K562 (cell line): ENCODE measurements around the gene CNGA4. TPM values are rescaled to one million over a fixed set of nuclear protein-coding genes. Genes with fewer than 3 reads are reported as not detected.

Source experiments
- ARID3B ChIP-seq: fragments of 250-450 bp; sonication (Bioruptor Pico); IDR thresholded peaks from 2 replicates; pipeline ENCODE4 v1.4.0; 2020; ENCODE audit warnings: borderline replicate concordance
- DEAF1 ChIP-seq: fragments of 450-650 bp; formaldehyde crosslinking; IDR thresholded peaks from 2 replicates; pipeline ENCODE4 v1.4.0; 2020; ENCODE audit warnings: mild to moderate bottlenecking, moderate library complexity
- FOXM1 ChIP-seq, 2 experiments: fragments of 450-650 bp in 1 of 2; sonication (generic) in 1 of 2; formaldehyde crosslinking in 1 of 2; IDR thresholded peaks; 2 replicates each; pipeline versions ENCODE4 v1.6.1 to v1.9.0; 2017 to 2022; ENCODE audit warnings: low read depth in 2 of 2, mild to moderate bottlenecking in 2 of 2, missing genetic modification reagents in 1 of 2, moderate library complexity in 1 of 2
- HDAC8 ChIP-seq: fragments of 450-650 bp; IDR thresholded peaks from 2 replicates; pipeline ENCODE4 v1.6.1; 2016; ENCODE audit warnings: mild to moderate bottlenecking, missing genetic modification characterization, moderate library complexity, missing compliant biosample characterization
- ILF3 ChIP-seq: fragments of 450-650 bp; IDR thresholded peaks from 2 replicates; pipeline ENCODE4 v1.6.1; 2018; ENCODE audit warnings: antibody characterized with exemption, mild to moderate bottlenecking, moderate library complexity, borderline replicate concordance
- MECOM ChIP-seq: fragments of 250-450 bp; sonication (Bioruptor Pico); IDR thresholded peaks from 2 replicates; pipeline ENCODE4 v1.8.0; 2022; ENCODE audit warnings: inconsistent platforms
- MXI1 ChIP-seq: IDR thresholded peaks from 2 replicates; pipeline ENCODE4 v1.6.1; 2011; ENCODE audit warnings: low read depth, mild to moderate bottlenecking, improper control_type of control experiment, low read length
- NFIX ChIP-seq: fragments of 250-450 bp; sonication (Bioruptor Pico); IDR thresholded peaks from 2 replicates; pipeline ENCODE4 v1.4.0; 2020; ENCODE audit warnings: low read depth, mild to moderate bottlenecking, moderate library complexity
- PCBP2 ChIP-seq: fragments of 200-400 bp; formaldehyde crosslinking; IDR thresholded peaks from 2 replicates; pipeline ENCODE4 v1.6.1; 2018; ENCODE audit warnings: low read length, low read depth, mild to moderate bottlenecking, moderate library complexity; ENCODE audit not compliant: poor library complexity, severe bottlenecking
- PHF20 ChIP-seq: fragments of 450-650 bp; IDR thresholded peaks from 2 replicates; pipeline ENCODE4 v1.6.1; 2018; ENCODE audit not compliant: partially characterized antibody
- RBM17 ChIP-seq: fragments of 200-400 bp; formaldehyde crosslinking; IDR thresholded peaks from 2 replicates; pipeline ENCODE4 v1.6.1; 2017; ENCODE audit warnings: low read depth, mild to moderate bottlenecking, low read length, borderline replicate concordance
- RBM22 ChIP-seq: fragments of 200-400 bp; formaldehyde crosslinking; IDR thresholded peaks from 2 replicates; pipeline ENCODE4 v1.6.1; 2018; ENCODE audit warnings: low read length, low read depth; ENCODE audit not compliant: poor library complexity, severe bottlenecking
- RFX1 ChIP-seq: fragments of 450-650 bp; IDR thresholded peaks from 2 replicates; pipeline ENCODE4 v1.6.1; 2016; ENCODE audit warnings: mild to moderate bottlenecking, moderate library complexity
- SAFB2 ChIP-seq: fragments of 200-400 bp; formaldehyde crosslinking; IDR thresholded peaks from 2 replicates; pipeline ENCODE4 v1.6.1; 2018; ENCODE audit warnings: borderline replicate concordance, low read length, low read depth, moderate library complexity; ENCODE audit not compliant: severe bottlenecking
- SIRT6 ChIP-seq: IDR thresholded peaks from one replicate; pipeline ENCODE4 v1.6.1; 2012; ENCODE audit warnings: low read depth, mild to moderate bottlenecking, control low read depth, inconsistent platforms, low read length, moderate library complexity
- SP2 ChIP-seq: IDR thresholded peaks from 2 replicates; pipeline ENCODE4 v1.6.1; 2011; ENCODE audit warnings: mild to moderate bottlenecking, low read depth, low read length, moderate library complexity; ENCODE audit not compliant: poor library complexity, severe bottlenecking; ENCODE audit errors: extremely low read depth
- SRSF1 ChIP-seq: fragments of 200-400 bp; formaldehyde crosslinking; IDR thresholded peaks from 2 replicates; pipeline ENCODE4 v1.6.1; 2017; ENCODE audit warnings: mild to moderate bottlenecking, low read depth, low read length, moderate library complexity
- SRSF9 ChIP-seq: fragments of 200-400 bp; formaldehyde crosslinking; IDR thresholded peaks from 2 replicates; pipeline ENCODE4 v1.6.1; 2017; ENCODE audit warnings: low read depth, low read length, borderline replicate concordance
- TEAD1 ChIP-seq, 2 experiments: fragments of 450-650 bp in 1 of 2; sonication (generic) in 1 of 2; formaldehyde crosslinking; IDR thresholded peaks; 2 replicates each; pipeline versions ENCODE4 v1.4.0 to v1.8.0; 2020 to 2022; ENCODE audit warnings: mild to moderate bottlenecking in 2 of 2, missing genetic modification reagents in 1 of 2
- ZFP1 ChIP-seq: fragments of 450-650 bp; formaldehyde crosslinking; IDR thresholded peaks from 2 replicates; pipeline ENCODE4 v1.4.0; 2020; ENCODE audit warnings: mild to moderate bottlenecking, mixed read lengths
- ZNF174 ChIP-seq: fragments of 250-450 bp; sonication (Bioruptor Pico); IDR thresholded peaks from 2 replicates; pipeline ENCODE4 v1.4.0; 2020; ENCODE audit warnings: mild to moderate bottlenecking
- ZNF282 ChIP-seq: sonication (generic); formaldehyde crosslinking; IDR thresholded peaks from 2 replicates; pipeline ENCODE4 v1.8.1; 2023; ENCODE audit warnings: missing genetic modification reagents
- ZNF507 ChIP-seq: conservative IDR thresholded peaks from 2 replicates; pipeline ENCODE4 v1.6.1; 2017; ENCODE audit warnings: missing genetic modification characterization, missing compliant biosample characterization
- ZSCAN29 ChIP-seq: fragments of 450-650 bp; IDR thresholded peaks from 2 replicates; pipeline ENCODE4 v1.6.1; 2017
- polyA plus RNA-seq, 8 experiments: library from polyadenylated mRNA; depleted of rRNA in 4 of 8; stranded (reverse) in 5 of 8; unstranded in 3 of 8; fragments of >200 nt; fragmentation: Nextera tagmentation in 2 of 8; fragmentation: Illumina TruSeq in 1 of 8; extraction: Ambion mirVana in 2 of 8; extraction: Trizol in 1 of 8; gene quantifications; 2 replicates each; pipeline versions ENCODE4 v1.2.1 to v1.2.3, GENCODE V29; 2011 to 2014; ENCODE audit warnings: inconsistent platforms in 1 of 8, missing spikeins in 1 of 8
- total RNA-seq, 7 experiments: library from RNA; depleted of rRNA in 6 of 7; stranded (reverse); fragments of >200 nt in 6 of 7; fragmentation: Illumina TruSeq in 2 of 7; extraction: Trizol in 2 of 7; gene quantifications; 2 replicates each; pipeline versions ENCODE4 v1.2.1 to v1.2.3, GENCODE V29; 2011 to 2021; ENCODE audit warnings: low replicate concordance in 1 of 7
- TF ChIP-seq, protein P1 (sequence below): fragments of 250-450 bp; sonication (Bioruptor Pico); IDR thresholded peaks from 2 replicates; pipeline ENCODE4 v1.8.0; 2021; ENCODE audit warnings: mild to moderate bottlenecking, moderate library complexity

Gene CNGA4
- total and polyA plus RNA-seq, 9 of the 15 experiments (the other 6 are each of a cell fraction or from before 2014, with no cell fraction given), result 0.04 to 0.09 (median 0.06) TPM; not detected in 6

DNA sequence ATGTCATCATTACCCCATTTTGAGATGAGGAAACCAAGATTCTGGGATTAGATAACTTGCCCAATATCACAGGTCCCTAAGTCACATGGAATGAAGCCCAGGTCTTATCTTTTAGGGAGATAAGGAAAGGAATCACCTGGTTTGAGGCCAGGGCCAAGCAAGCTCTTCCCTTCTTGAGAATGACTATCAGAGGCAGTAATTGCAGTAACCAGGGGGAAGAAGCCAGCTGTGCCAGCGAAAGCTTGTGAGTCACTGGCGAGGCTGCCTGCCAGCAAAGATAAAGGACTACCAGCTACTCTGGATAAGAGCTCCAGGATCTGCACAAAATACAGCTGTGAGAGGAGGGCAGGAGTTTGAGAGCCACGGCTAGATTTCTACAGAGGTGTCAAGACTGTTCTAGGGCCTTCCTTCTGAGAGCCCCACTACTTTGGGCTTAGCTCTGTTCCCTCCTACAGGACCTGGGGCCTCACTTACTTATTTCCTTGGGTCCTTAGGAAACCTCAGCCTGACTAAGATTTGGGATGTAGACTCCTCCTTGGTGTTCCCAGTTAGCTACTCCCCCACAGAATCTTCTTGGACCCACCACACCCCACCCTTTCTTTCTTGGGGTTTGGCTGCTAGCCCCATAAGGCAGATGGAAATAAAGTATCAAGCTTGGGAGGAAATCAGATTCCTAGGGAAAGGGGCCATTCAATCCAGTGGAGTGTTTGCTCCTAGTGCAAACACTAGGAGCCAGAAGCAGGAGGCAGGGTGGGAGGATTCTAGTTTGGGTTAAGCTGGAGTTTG, 11.1 kb downstream of the CNGA4 start (continued):
- no peak for TF ChIP-seq SRSF1
- no peak for TF ChIP-seq RBM17
- no peak for TF ChIP-seq ARID3B
- TF ChIP-seq MXI1, result no peak
- TF ChIP-seq ZFP1 (CRISPR knock-in tag), result no peak
- no peak for TF ChIP-seq SIRT6
- TF ChIP-seq, protein P1, sequence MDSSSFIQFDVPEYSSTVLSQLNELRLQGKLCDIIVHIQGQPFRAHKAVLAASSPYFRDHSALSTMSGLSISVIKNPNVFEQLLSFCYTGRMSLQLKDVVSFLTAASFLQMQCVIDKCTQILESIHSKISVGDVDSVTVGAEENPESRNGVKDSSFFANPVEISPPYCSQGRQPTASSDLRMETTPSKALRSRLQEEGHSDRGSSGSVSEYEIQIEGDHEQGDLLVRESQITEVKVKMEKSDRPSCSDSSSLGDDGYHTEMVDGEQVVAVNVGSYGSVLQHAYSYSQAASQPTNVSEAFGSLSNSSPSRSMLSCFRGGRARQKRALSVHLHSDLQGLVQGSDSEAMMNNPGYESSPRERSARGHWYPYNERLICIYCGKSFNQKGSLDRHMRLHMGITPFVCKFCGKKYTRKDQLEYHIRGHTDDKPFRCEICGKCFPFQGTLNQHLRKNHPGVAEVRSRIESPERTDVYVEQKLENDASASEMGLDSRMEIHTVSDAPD (CRISPR knock-in tag), result no peak
- TF ChIP-seq ZSCAN29, result no peak
- no peak for TF ChIP-seq PCBP2
- TF ChIP-seq MECOM (CRISPR knock-in tag), result no peak
- no peak for TF ChIP-seq HDAC8 (tag)
- no peak for TF ChIP-seq SRSF9
- TF ChIP-seq ZNF174 (CRISPR knock-in tag), result no peak
- no peak for TF ChIP-seq TEAD1 (CRISPR knock-in tag; IDR thresholded peaks at IDR 0.05)
- no peak for TF ChIP-seq DEAF1
- TF ChIP-seq NFIX, result no peak
- no peak for TF ChIP-seq PHF20
- no peak for TF ChIP-seq SAFB2
- TF ChIP-seq ILF3, result no peak
- TF ChIP-seq FOXM1 (IDR thresholded peaks at IDR 0.05; ENCODE audit: low read depth), result 0 out of 2 replicates have a peak, but pooled peaks have one; percentile 40
- no peak for TF ChIP-seq FOXM1 (CRISPR knock-in tag; IDR thresholded peaks at IDR 0.05; ENCODE audit: low read depth)
- TF ChIP-seq ZNF282 (CRISPR knock-in tag), result no peak
- TF ChIP-seq ZNF507 (tag), result no peak
- no peak for TF ChIP-seq SP2
- no peak for TF ChIP-seq RBM22
- no peak for TF ChIP-seq RFX1
